HEK293T (cell line): ENCODE results near the gene CAMK2D.

ENCODE experiments used
- BHLHE40 ChIP-seq: fragments of 450-650 bp; IDR thresholded peaks from 2 replicates; pipeline ENCODE4 v1.6.1; 2016; ENCODE audit warnings: mild to moderate bottlenecking, moderate library complexity, borderline replicate concordance
- FOXK2 ChIP-seq: fragments of 450-650 bp; IDR thresholded peaks from 2 replicates; pipeline ENCODE4 v1.6.1; 2016; ENCODE audit warnings: mild to moderate bottlenecking
- NFRKB ChIP-seq: fragments of 450-650 bp; IDR thresholded peaks from 2 replicates; pipeline ENCODE4 v1.6.1; 2016; ENCODE audit warnings: mild to moderate bottlenecking, moderate library complexity
- SUZ12 ChIP-seq: fragments of 450-650 bp; IDR thresholded peaks from 2 replicates; pipeline ENCODE4 v1.6.1; 2016; ENCODE audit warnings: mild to moderate bottlenecking

DNA sequence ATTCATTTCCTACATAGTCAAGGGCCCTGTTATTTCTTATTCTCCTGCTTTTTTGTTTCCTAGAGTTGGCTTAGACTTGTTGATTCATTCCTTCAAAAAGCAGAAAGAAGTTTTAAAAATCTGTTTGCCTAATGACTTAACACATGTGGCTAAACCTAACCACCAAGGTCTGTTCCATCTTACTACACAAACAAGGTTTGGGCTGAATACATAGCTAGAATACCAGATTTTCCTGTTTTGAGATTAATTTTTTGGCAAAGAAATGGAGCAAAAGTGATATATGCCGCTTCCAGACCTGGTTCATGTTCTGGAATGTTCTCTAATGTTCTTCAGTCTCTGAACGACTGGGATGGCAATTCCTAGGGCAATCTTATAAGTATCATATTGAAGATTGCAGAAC, 7.4 kb upstream of the CAMK2D start:
- TF ChIP-seq BHLHE40 (no peak), NFRKB (no peak), SUZ12 (no peak), FOXK2 (no peak)
